SIG-M5 (cell line): Measurements from ENCODE around the gene NXN.
"Not testable (repeated sequence)": the region's sequence is repeated elsewhere in the genome, so short reads cannot be mapped to it uniquely, and the experiment has no call there.

Experiments
- DNase-seq: peaks from one replicate; lab custom pipeline; 2025; lab: John Stamatoyannopoulos, UW

NXN gene

GRCh38 chr17:917941-918740 lies 61.4 kb downstream of the NXN start:
- DNase-seq = no peak

GRCh38 chr17:917391-917811 lies 62.2 kb downstream of the NXN start:
- DNase-seq = no peak

- DNase-seq = no peak
These were observed 63.3 kb downstream of the NXN start for GRCh38 chr17:916315-916714.

- DNase-seq = no peak
These were observed 63.9 kb downstream of the NXN start for GRCh38 chr17:915538-916201.

GRCh38 chr17:914561-914960 lies 65.0 kb downstream of the NXN start:
- no peak for DNase-seq

- DNase-seq = no peak
These were observed 66.4 kb downstream of the NXN start for GRCh38 chr17:913207-913606.

- DNase-seq = no peak
These were observed 69.8 kb downstream of the NXN start for GRCh38 chr17:909642-910323.

GRCh38 chr17:907725-908124 lies 71.9 kb downstream of the NXN start:
- no peak for DNase-seq

GRCh38 chr17:905708-906107 lies 73.9 kb downstream of the NXN start:
- DNase-seq = not testable (repeated sequence)

GRCh38 chr17:903691-904481 lies 75.7 kb downstream of the NXN start:
- no peak for DNase-seq

- DNase-seq = no peak
These were observed 77.1 kb downstream of the NXN start for GRCh38 chr17:902463-902862.

- no peak for DNase-seq
These were observed 77.6 kb downstream of the NXN start for GRCh38 chr17:901964-902363.

GRCh38 chr17:901191-901950 lies 78.2 kb downstream of the NXN start:
- no peak for DNase-seq

GRCh38 chr17:900336-900934 lies 79.1 kb downstream of the NXN start:
- no peak for DNase-seq

GRCh38 chr17:897970-898619 lies 81.5 kb downstream of the NXN start:
- DNase-seq = no peak

- no peak for DNase-seq
These were observed 82.5 kb downstream of the NXN start for GRCh38 chr17:896953-897661.

- DNase-seq = no peak
These were observed 83.1 kb downstream of the NXN start for GRCh38 chr17:896454-896853.

GRCh38 chr17:892958-893357 lies 86.6 kb downstream of the NXN start:
- no peak for DNase-seq

GRCh38 chr17:888998-889441 lies 90.6 kb downstream of the NXN start:
- no peak for DNase-seq
